Measurements from ENCODE around the gene DGKH.

Gene DGKH

GRCh38 chr13:42229287-42229686 is 180.8 kb downstream of the DGKH start:
- no peaks in the 10 kb centered on the region for H3K4me1 ChIP-seq (ENCODE audit: low read length)
- no peaks in the 10 kb centered on the region for H3K9me3 ChIP-seq (replicated peaks; ENCODE audit: insufficient read depth, low read length)
- H3K79me2 ChIP-seq (ENCODE audit: low read length), result no peaks in the 10 kb centered on the region
- no peak overlapping the region for H3K27ac ChIP-seq (ENCODE audit: low read length)
- no peak for DNase-seq
- TF ChIP-seq CTCF (IDR thresholded peaks at IDR 0.05; ENCODE audit: low read length) (no peak), EZH2 (optimal IDR thresholded peaks at IDR 0.05; ENCODE audit: low read depth, low read length) (no peak), EZH2phosphoT487 (IDR thresholded peaks at IDR 0.05; ENCODE audit: low read length) (no peak)
- H3K27me3 ChIP-seq (replicated peaks; ENCODE audit: insufficient read depth, low read length), result no peaks in the 10 kb centered on the region
- no peaks in the 10 kb centered on the region for H4K20me1 ChIP-seq (ENCODE audit: insufficient read depth, low read length)
- no peaks in the 10 kb centered on the region for H3K9me2 ChIP-seq (replicated peaks; ENCODE audit: insufficient read depth, low read length)
- H3K9ac ChIP-seq (ENCODE audit: low read length), result no peak overlapping the region
- H2AFZ ChIP-seq (ENCODE audit: low read length), result no peak overlapping the region
- H3K36me3 ChIP-seq (replicated peaks; ENCODE audit: insufficient read depth, low read length), result no peaks in the 10 kb centered on the region
- no peaks in the 10 kb centered on the region for H3F3A ChIP-seq (ENCODE audit: insufficient read depth, low read length)
- no peak overlapping the region for H3K4me2 ChIP-seq (ENCODE audit: low read depth, low read length)
- no peak overlapping the region for H3K4me3 ChIP-seq (ENCODE audit: low read length)

GRCh38 chr13:42232671-42233070 is 184.2 kb downstream of the DGKH start:
- Histone ChIP-seq H3K27me3 (replicated peaks; ENCODE audit: insufficient read depth, low read length) (no peaks in the 10 kb centered on the region), H3K4me2 (ENCODE audit: low read depth, low read length) (no peak overlapping the region), H3K9me2 (replicated peaks; ENCODE audit: insufficient read depth, low read length) (no peaks in the 10 kb centered on the region), H3K9me3 (replicated peaks; ENCODE audit: insufficient read depth, low read length) (no peaks in the 10 kb centered on the region), H3K27ac (ENCODE audit: low read length) (no peak overlapping the region), H4K20me1 (ENCODE audit: insufficient read depth, low read length) (no peaks in the 10 kb centered on the region), H3K9ac (ENCODE audit: low read length) (no peak overlapping the region), H3K4me3 (ENCODE audit: low read length) (no peak overlapping the region), H2AFZ (ENCODE audit: low read length) (no peak overlapping the region), H3K4me1 (ENCODE audit: low read length) (no peaks in the 10 kb centered on the region), H3K36me3 (replicated peaks; ENCODE audit: insufficient read depth, low read length) (no peaks in the 10 kb centered on the region), H3F3A (ENCODE audit: insufficient read depth, low read length) (no peaks in the 10 kb centered on the region), H3K79me2 (ENCODE audit: low read length) (no peaks in the 10 kb centered on the region)
- no peak for TF ChIP-seq EZH2phosphoT487 (IDR thresholded peaks at IDR 0.05; ENCODE audit: low read length)
- no peak for TF ChIP-seq CTCF (IDR thresholded peaks at IDR 0.05; ENCODE audit: low read length)
- no peak for TF ChIP-seq EZH2 (optimal IDR thresholded peaks at IDR 0.05; ENCODE audit: low read depth, low read length)
- DNase-seq, result no peak

DNA sequence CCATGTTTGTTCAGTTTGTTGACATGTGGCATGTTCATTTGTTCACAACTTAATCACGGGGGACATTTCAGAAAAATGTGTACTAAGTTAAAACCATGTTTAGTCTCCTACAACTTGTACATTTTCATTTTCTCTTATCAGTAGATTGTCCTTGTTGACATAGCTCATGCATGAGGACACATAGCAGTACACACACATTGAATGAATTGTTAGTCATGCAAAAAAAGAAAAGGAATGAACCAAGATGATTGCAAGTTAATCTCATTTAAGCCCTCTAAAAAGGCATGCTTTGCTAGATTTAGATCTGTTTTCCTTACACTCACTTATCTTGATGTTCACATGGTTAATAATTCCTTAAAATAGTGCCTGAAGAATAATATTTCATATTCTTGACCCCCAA is 185.3 kb downstream of the DGKH start:
- DNase-seq, result no peak
- H3K79me2 ChIP-seq (ENCODE audit: low read length), result no peaks in the 10 kb centered on the region
- no peaks in the 10 kb centered on the region for H4K20me1 ChIP-seq (ENCODE audit: insufficient read depth, low read length)
- no peaks in the 10 kb centered on the region for H3K9me3 ChIP-seq (replicated peaks; ENCODE audit: insufficient read depth, low read length)
- TF ChIP-seq EZH2 (optimal IDR thresholded peaks at IDR 0.05; ENCODE audit: low read depth, low read length), result no peak
- no peak for TF ChIP-seq CTCF (IDR thresholded peaks at IDR 0.05; ENCODE audit: low read length)
- no peak for TF ChIP-seq EZH2phosphoT487 (IDR thresholded peaks at IDR 0.05; ENCODE audit: low read length)
- no peak overlapping the region for H3K9ac ChIP-seq (ENCODE audit: low read length)
- H3K27ac ChIP-seq (ENCODE audit: low read length), result no peak overlapping the region
- no peak overlapping the region for H2AFZ ChIP-seq (ENCODE audit: low read length)
- no peaks in the 10 kb centered on the region for H3K36me3 ChIP-seq (replicated peaks; ENCODE audit: insufficient read depth, low read length)
- no peaks in the 10 kb centered on the region for H3F3A ChIP-seq (ENCODE audit: insufficient read depth, low read length)
- no peaks in the 10 kb centered on the region for H3K9me2 ChIP-seq (replicated peaks; ENCODE audit: insufficient read depth, low read length)
- H3K27me3 ChIP-seq (replicated peaks; ENCODE audit: insufficient read depth, low read length), result no peaks in the 10 kb centered on the region
- no peaks in the 10 kb centered on the region for H3K4me1 ChIP-seq (ENCODE audit: low read length)
- H3K4me2 ChIP-seq (ENCODE audit: low read depth, low read length), result no peak overlapping the region
- H3K4me3 ChIP-seq (ENCODE audit: low read length), result no peak overlapping the region
